ENCODE data around the gene B4GALT5.

- no peak for TF ChIP-seq CTCF (IDR thresholded peaks at IDR 0.05)
- no peak for TF ChIP-seq POLR2A (IDR thresholded peaks at IDR 0.05)
Observed at GRCh38 chr20:49699200-49699992, 14.3 kb downstream of the B4GALT5 start.
